ENCODE data around the gene FAM193B.
"Not testable (repeated sequence)": the region's sequence is repeated elsewhere in the genome, so short reads cannot be mapped to it uniquely, and the experiment has no call there.

Gene FAM193B

DNA sequence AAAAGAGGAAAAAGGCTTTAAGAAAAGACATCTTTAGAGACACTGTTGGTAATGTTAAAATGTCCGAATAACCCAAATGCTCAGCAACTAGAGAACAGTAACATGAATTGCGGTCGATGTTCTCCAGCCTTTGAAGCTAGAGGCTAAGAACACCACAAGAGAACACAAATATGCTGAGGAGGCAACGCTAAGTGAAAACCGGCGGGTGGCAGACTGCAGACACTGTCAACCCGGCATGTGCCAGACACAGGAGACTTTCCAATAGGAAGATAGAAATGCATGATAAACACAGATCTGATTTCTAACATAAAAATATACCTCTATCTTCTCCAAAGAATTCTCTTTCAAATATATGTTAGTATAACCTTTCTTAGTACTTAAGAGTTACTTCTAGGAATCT lies 19.2 kb downstream of the FAM193B start:
- no peak for DNase-seq

DNA sequence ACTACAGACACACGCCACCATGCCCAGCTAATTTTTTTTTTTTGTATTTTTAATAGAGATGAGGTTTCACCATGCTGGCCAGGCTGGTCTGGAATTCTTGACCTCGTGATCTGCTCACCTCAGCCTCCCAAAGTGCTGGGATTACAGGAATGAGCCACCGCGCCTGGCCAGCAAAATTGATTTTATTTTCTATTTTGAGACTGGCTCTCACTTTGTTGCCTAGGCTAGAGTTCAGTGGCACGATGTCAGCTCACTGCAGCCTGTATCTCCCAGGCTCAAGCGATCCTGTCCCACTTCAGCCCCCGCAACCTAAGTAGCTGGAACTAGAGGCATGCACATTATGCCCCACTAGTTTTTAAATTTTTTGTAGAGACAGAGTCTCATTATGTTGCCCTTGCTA lies 19.9 kb downstream of the FAM193B start:
- not testable (repeated sequence) for DNase-seq

DNA sequence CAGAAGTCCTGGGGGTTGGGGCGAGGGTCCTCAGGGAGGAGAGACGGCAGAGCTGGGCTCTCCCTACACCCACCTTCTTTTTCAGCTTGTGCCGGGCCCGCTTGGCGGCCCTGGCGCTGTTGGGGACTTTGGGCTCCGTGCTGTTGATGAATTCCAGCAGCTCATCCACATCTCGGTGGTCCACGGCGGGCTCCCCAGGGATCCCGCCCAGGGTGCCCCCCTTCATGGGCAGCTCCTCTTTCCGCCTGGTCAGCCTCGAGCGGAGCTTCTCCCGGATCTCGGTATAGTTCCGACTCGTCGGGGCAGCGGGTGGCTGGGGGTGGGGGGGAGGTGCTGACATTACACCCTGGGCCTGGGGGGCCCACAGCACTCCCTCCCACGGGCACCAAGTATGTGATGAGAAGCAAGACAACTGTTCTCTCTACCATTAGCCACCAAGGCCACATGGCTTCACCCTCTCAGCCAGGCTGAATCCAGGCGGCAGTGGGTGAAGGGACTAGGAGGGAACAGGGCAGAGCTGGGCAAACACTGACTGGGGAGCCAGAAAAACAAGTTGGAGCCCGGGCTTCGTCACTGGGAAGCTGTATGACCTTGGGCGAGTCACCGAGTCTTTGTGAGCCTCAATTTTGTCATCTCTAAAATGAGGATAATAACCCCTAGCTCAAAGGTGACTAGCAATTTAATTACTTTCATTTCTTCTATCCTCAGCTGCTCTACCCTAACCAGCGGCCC lies 23.0 kb downstream of the FAM193B start:
- DNase-seq, result no peak

DNA sequence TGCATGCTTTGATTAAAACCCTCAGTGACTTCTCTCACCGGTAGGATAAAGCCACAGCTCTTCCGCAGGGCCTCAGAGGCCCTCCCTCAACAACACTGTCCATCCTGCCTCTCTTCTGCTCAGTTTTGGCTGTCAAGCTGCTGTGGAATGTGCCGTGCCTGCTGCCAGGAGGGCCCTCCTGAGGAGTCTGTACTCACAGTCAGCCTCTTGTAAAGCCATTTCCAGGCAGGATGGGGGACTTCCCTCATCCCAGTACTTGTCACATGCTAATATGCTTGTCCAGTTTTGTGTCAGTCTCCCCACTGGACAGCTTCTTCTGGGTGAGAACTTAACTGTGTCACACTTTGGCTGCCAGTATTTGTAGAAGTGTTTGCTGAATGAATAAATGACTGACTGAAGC lies 23.7 kb downstream of the FAM193B start:
- DNase-seq, result no peak

DNA sequence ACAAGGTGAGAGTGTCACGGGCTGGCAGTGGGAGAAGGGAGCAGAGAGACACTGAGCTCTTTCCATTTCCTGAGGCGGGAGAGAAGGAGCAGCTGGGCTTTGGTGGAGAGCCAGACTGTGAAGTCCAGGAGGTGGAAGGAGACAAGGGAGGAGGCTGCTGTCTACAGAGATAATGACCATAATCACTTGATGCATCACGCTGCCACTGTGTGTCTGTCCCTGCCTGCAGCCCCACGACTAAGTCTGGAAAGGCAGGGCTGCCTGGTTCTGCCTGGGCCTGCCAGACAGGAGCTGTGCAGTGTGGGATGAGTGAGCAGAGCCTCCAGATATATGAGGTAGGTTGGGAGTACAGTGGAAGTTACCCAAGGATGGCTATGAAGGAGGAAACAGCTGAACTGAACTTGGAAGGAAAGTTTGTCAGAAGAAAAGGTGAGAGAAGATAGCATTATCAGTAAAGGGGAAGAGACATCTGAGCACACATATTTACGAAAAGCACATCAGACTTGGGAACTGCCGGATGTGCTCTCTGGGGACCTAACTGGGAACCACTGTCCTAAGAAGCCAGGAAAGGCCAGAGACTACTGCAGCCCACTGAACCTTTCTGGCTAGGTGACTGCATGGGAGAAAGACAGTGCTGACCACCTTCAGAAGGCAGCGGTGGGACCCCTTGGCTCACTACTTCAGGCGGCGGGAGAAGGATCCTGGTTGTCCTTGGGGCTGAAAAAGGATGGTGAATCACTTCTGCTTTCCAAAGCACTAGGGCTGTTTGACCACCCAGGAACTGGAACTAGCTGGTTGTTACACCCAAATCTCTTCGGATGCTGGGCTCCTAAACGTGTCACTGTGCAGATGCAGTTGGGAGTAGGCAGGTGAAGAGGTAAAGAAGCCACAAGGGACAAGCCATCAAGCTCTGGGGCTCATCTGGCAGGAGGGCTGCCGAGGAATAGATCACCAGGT lies 24.8 kb downstream of the FAM193B start:
- no peak for DNase-seq

DNA sequence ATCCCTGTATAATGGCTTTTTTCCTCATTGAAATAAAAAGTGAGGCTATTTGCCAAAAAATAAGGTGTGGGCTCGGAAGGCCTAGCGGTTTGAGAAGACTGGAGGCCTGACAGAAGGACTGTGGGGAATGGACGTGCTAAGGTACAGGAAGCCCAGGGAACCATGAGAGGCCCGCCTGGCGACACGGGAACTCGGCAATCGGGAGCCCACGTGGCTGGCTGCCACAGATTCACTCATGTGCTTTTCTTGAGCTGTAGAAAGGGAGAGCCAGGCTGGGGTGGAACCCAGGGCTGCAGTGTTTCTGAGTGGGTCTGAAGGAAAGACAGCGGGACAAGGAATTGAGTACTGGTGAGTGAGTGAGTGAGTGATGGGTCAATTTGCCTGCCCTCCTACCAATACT lies 25.7 kb downstream of the FAM193B start:
- DNase-seq, result no peak

DNA sequence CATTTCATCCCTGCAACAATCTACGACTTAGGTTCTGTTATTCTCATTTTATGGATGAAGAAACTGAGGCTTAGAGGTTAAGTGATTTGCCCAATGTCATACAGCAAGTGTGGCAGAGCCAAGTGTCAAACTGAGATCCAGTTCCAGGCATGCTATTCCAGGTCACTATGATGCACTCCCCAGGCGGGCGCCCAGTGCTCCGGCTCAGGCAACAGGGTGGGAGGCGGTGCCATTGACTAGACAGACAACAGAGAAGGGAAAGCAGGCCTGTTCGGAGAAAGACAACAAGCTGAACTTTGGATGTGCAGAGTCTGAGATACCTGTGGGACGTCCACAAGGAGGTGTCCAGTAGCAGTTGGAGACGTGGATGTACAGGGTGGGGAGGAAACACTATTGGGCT lies 26.8 kb downstream of the FAM193B start:
- DNase-seq, result no peak

DNA sequence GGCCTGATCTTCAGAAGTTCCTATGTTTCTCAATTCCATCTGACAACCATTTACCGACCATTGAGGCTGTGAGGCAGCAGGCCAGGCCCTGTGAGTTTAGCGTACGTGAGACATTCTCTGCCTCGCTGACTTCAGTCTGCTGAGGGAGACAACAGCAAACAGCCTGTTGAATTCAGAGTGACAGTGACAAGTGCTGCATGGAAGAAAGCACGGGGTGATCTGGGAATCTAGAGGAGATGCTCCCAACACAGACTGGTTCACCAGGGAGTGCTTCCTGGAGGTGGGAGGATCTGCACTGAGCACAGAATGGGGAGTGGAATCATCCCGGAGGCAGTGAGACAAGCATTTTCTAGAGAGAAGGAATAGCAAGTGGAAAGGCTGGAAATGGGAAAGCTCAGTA lies 27.6 kb downstream of the FAM193B start:
- DNase-seq, result no peak

DNA sequence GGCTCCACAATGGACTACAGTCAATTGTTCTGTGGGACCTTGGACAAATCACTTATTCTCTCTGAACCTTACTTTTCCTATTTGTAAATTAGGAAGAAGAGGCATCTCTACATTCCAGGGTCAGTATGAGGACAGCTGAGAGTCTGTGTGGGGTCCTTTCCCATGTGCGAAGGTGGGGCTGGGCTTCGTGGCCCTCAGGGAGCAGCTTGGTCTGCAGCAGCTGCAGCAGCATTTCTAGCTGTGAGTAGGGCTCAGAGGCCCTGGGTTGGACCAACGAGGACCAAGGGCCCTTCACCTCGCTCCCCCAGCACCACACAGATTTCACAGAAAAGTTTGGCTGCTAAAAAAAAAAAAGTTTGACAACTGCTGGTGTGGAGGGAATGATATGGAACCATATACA lies 28.2 kb downstream of the FAM193B start:
- no peak for DNase-seq

DNA sequence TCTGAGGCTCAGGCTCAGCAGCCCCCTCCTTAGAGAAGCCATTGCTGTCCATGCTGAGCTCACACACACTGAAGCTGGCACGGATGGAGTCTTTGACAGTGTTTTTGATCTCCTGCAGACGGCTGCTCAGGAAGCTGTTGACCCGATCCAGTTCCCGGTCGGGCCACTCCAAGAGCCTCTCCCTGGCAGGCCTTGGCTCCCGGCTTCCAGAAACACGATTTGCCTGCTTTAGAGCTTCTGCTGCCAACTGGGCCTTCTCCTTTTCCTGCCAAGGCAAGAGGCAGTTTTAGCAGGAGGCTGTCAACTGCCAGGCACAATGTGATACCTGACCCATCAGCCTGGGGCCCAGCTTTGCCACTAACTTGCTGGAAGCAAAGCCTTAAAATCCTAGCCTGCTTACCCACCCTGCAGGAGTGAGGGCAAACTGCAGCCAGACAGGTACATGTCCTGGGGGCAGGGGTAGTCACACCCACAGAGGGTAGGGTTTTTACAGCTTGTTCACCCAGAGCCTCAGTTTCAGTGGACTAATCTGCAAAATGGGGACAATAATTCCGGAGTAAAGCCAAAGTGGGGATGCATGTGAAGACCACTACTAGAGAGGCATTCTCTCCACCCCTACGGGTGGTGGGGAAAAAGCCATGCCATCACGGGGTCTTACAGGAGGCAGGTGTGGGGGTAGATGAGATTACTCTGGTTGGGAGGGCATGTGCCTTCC lies 29.3 kb downstream of the FAM193B start:
- no peak for DNase-seq

DNA sequence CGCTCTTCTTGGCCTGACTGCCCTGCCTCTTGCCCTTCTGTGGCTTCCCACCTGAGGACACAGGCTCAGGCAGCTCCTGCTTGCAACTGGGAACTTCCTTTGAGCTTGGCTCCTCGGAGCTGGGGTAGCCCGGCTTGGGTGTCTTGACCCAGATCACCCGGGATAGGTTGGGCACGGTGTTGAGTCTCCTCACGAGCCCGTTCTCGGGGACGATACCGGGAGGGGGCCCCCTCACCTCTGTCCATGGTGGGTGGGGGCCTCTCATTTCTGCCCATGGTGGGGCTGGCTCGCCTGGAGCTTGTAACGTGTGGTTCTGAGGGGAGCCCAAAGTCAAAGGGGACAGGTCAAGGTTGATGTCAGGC lies 29.8 kb downstream of the FAM193B start:
- no peak for DNase-seq

DNA sequence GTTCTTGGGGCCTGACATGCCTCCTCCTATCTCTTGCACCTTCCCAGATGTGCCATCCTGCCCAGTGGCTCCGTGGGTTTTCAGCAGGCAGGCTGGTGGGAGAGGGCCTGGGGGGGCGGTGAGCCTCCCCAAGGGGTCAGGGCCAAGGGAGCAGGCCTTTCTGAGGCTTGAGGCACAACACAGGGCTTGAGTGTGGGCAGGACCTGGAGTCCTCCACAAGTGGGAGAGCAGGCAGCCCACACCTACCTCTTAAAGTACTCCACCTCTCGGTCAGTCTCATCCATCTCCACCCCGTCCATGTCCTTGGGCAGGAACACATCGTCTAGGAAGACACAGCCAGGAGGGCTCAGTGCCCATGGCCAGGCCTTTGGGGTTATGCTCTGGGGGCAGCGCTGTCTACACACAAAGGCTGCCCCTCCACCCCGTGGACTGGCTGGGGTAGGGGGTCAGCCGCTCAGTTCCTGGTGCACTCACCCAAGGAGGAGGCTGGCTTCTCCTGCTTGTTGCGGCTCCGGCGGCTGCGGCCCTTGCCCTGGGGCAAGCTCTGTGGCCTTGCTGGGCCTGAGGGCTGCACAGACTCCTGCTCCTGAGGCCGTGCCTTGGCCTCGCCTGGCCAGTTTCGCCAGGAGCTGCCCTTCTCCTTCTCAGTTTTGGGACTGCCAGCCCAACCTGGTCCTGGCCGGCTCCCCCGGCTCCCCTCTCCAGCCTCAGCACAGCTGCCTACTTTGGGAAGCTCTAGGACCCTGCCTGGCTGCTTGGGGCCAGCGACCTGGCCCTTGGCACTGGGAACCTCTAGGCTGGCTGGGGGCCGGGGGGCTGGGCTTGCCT lies 30.4 kb downstream of the FAM193B start:
- DNase-seq, result no peak

DNA sequence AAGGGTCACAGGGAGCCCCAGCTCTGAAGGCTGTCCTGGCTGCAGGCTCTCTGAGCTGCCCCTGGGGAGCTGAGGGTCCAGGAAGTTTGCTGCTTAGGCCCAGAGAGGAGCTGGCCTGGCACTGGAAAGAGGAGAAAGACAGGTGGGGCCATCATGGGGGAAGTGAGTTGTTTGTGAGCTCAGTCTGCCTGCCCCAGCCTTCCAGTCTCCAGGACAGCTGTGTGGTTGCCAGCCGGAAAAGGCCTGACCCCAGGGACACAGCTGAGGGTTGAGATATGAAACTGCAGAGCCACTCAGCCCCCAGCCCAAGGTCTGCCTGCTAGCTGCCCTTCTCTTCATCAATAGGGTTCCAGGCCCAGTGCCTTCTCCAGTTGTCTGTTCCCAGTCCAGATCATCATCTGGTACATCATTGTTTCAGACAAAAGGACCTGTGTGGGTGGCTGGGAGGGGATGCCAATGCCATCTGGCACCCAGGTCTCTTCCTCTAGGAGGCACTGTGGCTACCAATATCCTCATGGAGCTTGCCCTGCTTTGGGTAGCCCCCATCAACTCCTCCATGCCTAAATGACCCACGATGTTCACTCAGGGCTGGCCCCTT lies 33.3 kb downstream of the FAM193B start:
- DNase-seq, result no peak

DNA sequence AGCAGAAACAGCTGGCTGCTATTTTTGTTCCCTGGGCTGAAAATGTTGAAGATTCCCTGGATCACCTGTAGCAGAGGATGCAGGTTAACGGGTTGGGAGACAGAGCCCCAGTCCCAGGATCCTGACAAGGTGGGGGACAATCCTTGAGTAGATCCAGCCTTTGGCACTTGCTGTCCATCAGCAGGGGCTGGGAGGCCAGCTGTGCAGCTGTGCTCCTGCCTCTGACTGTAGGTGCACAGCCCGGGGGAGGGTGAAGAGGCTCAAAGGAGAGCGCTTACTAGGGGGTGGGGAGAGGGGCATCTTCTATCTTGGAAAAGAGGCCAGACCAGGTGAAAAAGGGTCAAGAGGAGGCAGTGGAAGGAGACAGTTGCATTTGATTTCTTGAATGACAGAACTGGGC lies 34.1 kb downstream of the FAM193B start:
- DNase-seq, result no peak

DNA sequence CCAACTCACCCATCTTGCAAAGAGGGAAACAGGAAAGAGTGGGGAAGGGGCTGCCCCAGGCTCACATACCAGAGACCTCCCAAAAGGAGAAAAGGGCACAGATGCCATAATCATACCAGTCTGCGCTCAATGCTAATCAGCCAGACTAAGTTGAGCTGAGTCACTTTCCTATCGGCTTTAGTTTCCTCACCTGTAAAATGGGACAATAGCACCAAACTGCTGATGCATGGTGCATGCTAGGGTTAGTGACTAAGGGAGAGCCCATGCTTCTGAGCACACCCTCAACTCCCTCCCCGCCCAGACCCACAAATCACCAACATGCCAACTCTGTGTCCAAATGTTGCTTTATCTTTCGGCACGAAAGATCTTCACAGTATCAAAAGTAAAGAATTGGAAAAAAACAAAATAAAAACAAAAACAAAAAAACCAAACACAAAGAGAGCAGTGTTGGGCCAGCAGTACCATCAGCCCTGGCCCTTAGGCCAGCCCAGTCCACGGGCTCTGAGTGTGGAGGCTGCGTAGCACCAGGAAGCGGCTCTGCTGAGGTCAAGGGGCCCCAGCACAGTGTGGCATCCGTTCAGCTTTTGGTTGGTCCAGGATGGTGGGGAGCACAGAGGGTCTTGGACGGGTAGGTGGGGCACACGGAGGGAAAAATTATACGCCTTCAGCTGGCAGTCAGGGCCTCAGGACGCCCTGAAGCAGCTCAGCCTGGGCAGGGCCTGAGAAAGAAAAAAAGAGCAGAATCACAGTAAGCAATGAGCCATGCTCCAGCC lies 34.7 kb downstream of the FAM193B start:
- no peak for DNase-seq

DNA sequence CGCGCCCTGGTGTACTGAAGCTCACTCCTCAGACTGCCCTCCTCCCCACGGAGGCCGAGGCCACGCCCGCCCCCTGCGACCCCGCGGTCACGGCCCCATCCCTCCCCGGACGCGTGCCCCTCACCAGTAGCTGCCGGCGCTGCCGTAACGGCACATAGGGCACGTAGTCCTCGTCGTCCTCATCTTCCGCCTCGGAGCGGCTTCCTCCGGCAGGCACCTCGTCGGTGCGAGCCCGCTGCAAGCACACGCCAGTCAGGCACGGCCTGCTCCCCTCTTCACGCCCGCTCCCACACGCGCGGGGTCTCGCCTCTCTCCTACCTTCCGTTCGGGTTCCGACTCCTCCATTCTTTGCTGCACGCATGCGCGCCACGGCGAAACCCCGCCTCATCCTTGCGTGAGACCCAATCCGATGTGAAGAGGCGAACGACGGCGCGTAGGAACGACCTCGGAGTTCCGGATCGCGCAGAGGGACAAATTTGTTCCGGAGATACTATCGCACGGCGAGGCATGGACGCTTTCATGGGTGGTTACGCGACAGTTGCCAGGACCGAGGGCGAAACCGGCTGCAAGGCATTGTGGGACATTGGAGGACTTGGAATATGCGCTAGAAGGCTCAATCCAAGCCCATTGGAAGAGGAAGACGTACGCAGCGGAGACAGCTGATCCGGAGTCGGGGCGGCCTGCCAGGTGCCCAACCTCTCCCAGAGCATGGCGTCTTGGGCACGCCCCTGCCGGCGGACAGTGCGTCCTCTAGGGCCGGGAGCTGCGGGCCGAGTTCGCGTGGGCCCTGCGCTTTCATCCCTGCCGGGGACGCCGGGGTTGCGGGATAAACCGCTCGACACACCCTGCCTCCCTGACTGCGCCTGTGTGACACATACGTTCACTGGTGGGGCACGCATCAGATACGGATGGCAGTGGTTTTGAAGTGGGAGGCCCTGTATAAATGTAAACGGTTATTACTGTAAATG lies 37.5 kb downstream of the FAM193B start, which contains the start of gene DDX41:
TSS of gene DDX41 (minus strand) at position 361 of the 968 bp plus-strand sequence. CDS start at position 345, 16 bp downstream.
- DNase-seq, result peak; percentile 94

DNA sequence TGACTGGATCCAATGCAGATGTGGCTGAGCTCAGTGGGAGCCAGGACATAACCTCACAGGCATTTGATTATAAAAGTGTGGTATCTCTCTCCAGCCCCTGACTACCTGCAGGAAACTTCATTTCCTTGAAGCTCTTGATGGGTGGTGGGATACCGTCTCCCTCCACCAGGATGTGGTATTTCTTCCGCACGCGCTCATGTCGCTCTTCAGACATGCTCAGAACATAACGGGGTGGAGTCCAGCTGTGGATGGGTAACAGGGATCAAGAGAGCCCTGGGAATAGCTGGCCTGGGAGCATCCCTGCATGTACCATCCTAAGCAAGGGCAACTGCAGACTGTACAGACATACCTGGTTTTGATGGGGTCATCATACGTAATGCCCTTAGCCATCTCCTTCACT lies 38.8 kb downstream of the FAM193B start:
- DNase-seq, result no peak

DNA sequence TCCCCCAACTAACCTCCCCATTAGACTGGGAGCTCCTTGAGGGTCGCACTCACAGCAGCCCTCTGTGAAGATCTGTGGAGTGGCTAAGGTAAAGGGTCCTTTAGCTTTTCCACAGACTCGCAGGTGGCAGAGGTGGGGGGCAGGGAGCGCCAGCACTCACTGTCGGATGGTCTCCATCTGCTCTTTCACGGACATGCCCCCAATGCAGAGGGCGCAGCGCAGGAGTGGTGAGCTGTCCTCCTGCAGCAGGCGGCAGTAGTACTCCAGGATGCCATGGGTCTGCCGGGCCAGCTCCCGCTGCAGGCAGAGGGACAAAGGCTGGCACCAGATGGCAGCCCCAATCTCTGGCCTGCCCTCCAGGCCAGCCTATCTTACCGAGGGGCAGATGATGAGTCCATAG lies 39.8 kb downstream of the FAM193B start:
- DNase-seq, result no peak

DNA sequence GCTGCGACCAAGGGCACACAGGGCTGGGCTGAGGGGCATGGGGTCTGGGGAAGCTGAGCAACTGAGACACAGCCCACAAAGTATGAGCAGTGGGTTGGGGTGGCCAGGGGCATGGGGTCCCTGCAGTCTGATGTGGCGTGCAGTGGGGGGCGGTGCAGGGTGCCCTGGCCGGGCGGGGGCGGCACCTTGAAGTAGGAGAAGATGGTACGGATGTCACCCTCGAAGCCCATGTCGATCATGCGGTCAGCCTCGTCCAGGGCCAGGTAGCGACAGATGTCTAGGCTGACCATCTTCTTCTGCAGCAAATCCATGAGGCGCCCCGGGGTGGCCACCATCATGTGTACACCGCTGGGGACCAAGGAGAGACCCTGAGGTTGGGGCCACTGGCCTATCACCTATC lies 40.9 kb downstream of the FAM193B start:
- no peak for DNase-seq

DNA sequence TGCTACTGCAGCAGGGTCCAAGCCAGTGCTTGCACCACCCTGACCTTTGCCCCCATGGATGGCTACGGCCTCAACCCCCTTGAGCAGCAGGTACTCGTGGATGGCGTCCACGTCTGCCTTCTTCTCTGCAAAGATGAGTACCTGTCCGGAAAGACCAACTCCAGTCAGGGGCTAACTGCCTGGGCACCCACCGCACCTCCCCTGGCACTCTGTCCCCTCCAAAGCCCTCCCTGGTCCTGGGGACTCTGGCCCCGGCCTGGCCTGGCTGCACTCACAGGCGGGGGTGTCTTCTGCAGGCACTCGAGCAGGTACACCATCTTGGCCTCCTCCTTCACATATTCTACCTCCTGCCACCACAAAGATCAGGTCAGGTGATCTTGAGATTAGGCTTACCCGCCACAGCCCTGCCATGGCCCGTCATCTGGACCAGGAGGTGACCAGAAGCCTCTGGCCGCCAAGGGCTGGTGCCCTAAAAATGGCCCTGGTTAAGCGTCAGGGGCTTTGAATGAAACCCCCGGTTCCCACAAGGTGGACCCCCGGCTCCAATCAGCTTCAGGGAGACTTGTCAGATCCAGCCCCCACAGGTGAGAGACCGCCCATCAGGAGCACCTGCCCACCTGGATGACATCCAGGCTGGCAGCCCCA lies 41.5 kb downstream of the FAM193B start:
- DNase-seq, result no peak
